T-helper 1 cell treated with Interleukin-12 subunit alpha and Interleukin-12 subunit beta and Interleukin-4 antibody, amounts not matched to agents 30 μg/mL and 1 μg/mL, for 36 hours (primary cell): Measurements from ENCODE around the gene CYRIA.

Experiments
- H3K27ac Mint-ChIP-seq: one replicate; pipeline ENCODE4 v1.8.0; 2021; ENCODE audit warnings: mild to moderate bottlenecking, mixed read lengths
- H3K27me3 Mint-ChIP-seq: one replicate; pipeline ENCODE4 v1.8.0; 2021; ENCODE audit warnings: low read depth, mixed read lengths
- H3K36me3 Mint-ChIP-seq: one replicate; pipeline ENCODE4 v1.8.0; 2021; ENCODE audit warnings: low read depth, mixed read lengths
- H3K4me1 Mint-ChIP-seq: one replicate; pipeline ENCODE4 v1.8.0; 2021; ENCODE audit warnings: low read depth, mixed read lengths
- H3K4me3 Mint-ChIP-seq: one replicate; pipeline ENCODE4 v1.8.0; 2021; ENCODE audit warnings: mild to moderate bottlenecking, moderate library complexity, mixed read lengths
- H3K9me3 Mint-ChIP-seq: one replicate; pipeline ENCODE4 v1.8.0; 2021; ENCODE audit warnings: mixed read lengths

The CYRIA gene

DNA sequence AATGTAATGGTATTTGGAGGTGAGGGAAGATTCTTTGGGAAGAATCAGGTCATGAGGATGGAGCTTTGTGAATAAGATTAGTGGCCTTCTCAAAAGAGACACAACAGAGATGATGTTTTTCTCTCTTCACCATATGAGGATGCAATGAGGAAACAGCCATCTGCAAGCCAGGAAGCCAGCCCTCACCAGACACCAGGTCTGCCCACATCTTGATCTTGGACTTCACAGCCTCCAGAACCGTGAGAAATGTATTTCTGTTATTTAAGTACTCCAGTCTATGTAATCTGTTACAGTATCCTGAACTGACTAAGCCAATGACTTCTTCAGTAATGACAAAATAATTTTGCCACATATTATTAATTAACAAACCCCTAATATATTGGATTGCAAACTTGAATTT, 28.3 kb downstream of the CYRIA start:
- Mint-ChIP-seq H3K27ac (no peak overlapping the region), H3K4me1 (peaks cover 23% of the 10 kb centered on the region), H3K9me3 (peaks cover 10% of the 10 kb centered on the region), H3K27me3 (peaks cover 5% of the 10 kb centered on the region), H3K4me3 (no peak overlapping the region), H3K36me3 (peaks cover 6% of the 10 kb centered on the region)

DNA sequence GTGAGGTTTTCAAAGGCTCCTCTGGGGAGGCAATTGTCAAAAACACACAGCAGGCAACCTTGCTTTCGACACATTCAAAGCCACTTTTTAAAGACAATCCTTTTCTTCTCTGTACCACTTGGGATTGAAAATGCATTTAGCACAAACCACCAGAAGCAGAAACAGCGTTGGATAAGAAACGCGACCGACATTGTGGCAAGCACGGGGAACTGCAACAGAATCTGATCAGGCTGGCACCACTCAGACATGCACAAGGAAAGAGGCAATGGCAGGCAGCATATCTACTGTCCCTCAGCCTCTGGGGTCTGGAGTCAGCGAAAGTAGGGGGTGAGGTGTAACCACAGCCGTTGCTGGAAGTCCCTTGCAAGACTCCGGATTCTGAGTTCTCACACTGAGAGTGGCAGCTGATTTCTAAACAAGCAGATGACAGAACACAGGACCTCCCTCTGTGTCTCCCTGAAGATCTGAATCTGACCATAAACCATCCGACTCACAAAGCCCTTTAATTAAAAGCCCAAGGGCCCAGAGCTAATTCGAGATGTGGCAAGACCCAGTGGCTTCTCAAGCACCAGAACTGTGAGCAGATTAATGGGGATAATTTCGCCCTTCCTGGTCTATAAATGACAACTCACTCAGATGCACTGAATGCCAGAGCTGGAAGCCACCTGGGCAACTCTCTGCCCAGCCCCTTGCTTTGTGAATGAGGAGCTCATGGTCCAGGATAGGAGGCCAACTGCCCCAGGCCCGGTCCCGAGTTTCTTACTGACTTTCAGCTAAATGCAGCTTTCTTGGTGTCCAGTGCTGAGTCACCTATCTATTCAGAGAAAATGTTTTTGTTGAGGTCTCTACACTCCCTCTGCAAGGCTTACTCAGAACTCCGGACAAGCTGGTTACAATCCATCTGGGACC, 29.6 kb downstream of the CYRIA start:
- Mint-ChIP-seq H3K36me3 (peaks cover 6% of the 10 kb centered on the region), H3K4me1 (peaks cover 23% of the 10 kb centered on the region), H3K27me3 (peaks cover 5% of the 10 kb centered on the region), H3K4me3 (no peak overlapping the region), H3K9me3 (peaks cover 10% of the 10 kb centered on the region), H3K27ac (no peak overlapping the region)

DNA sequence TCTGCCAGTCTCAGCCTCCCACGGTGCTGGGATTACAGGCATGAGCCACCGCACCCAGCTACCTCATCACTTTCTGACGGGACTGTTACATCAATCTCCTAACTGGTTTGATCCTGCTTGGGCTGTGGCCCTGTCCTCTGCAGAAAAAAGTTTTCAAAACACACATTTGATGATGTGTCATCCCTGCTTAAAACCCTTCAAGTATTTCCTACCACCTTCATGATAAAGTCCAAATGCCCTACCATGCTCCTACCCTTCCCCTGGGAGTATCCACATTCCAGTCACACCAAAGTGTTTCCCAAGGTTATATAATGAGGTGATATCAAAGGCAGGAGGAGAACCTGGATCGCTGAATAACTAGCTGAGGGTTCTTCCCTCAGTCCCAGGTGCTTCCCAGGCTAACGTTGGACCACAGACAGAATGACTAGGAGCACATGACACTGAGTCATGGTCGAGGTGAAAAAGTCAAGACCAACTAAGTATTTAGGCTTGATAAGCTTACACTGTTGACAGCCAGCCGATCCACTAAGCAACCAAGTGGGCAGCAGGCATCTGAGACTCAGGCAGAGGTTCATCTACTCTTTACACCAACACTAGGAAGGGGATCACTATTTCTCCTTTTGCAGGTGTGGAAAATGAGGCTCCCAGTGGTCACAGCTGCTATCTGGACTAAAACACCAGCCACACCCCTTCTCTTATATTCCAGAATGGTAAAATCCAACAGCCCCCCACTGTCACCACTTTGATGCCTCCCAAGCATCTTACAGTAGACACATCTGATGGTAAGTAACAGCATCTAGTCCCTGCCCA, 31.8 kb downstream of the CYRIA start:
- H3K27ac Mint-ChIP-seq, result no peak overlapping the region
- H3K27me3 Mint-ChIP-seq, result peaks cover 5% of the 10 kb centered on the region
- H3K9me3 Mint-ChIP-seq, result peaks cover 10% of the 10 kb centered on the region
- no peak overlapping the region for H3K4me3 Mint-ChIP-seq
- peaks cover 6% of the 10 kb centered on the region for H3K36me3 Mint-ChIP-seq
- peaks cover 16% of the 10 kb centered on the region for H3K4me1 Mint-ChIP-seq

DNA sequence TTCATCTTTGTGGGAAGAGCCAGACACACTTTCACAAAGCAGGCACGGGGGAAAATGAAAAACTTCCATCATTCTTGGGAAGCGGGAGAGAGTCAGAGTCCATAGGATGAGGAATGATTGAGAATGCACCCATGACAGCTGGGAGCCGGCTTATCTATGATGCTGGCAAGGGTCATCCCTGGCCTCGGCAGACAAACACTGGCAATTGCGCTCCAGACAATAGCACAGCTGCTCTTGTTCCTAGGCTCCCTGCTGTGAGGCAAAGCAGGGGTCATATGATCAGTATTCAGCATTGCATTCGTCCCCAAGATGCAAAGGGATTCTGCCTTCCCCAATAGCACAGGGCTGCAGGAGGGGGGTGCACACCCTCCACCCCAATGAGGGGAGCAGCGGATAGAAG, 33.0 kb downstream of the CYRIA start:
- Mint-ChIP-seq H3K9me3 (peaks cover 5% of the 10 kb centered on the region), H3K4me3 (no peak overlapping the region), H3K27me3 (peaks cover 5% of the 10 kb centered on the region), H3K4me1 (peaks cover 6% of the 10 kb centered on the region), H3K36me3 (peaks cover 2% of the 10 kb centered on the region), H3K27ac (no peak overlapping the region)

DNA sequence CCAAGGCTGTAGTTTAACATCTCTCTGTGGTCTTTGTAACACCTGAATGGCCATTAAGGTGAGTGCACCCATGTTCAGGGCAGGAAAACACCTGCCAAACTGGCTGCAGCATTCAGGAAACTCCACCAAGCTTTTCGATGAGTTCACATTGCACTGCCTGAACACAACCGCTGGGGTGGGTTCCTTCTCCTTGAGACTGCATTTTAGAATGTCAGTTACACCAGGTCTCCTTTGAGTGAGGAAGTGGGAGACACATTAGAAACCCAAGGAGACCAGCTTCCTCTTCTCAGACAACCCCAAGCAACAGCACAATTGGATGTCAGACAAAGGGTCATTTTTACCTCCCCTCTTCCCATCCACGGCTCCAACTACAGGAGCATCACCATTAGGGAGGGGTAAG, 35.2 kb downstream of the CYRIA start:
- H3K4me1 Mint-ChIP-seq, result peaks cover 4% of the 10 kb centered on the region
- H3K27me3 Mint-ChIP-seq, result peaks cover 5% of the 10 kb centered on the region
- H3K4me3 Mint-ChIP-seq, result no peak overlapping the region
- no peaks in the 10 kb centered on the region for H3K36me3 Mint-ChIP-seq
- H3K27ac Mint-ChIP-seq, result no peak overlapping the region
- H3K9me3 Mint-ChIP-seq, result no peaks in the 10 kb centered on the region

DNA sequence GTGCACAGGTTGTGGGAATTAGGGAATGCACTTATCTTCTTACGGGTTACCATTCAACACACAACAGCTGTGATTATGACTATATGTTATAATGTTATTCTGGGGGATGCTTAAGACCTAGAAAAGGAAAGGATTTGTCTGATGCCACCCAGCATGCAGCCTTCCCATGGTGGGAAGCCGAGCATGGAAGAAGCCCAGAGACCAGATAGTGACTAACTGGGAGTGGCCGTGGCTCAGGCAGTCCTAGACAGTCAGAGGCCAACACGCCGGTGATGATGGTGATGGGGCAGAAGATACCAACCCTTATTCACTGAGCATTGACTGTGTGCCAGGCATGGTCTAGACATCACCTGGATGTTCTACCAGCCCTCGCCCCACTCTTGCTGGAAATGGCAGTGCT, 35.9 kb downstream of the CYRIA start:
- H3K4me1 Mint-ChIP-seq, result peaks cover 9% of the 10 kb centered on the region
- no peaks in the 10 kb centered on the region for H3K36me3 Mint-ChIP-seq
- H3K9me3 Mint-ChIP-seq, result no peaks in the 10 kb centered on the region
- H3K27me3 Mint-ChIP-seq, result peaks cover 5% of the 10 kb centered on the region
- no peak overlapping the region for H3K27ac Mint-ChIP-seq
- H3K4me3 Mint-ChIP-seq, result no peak overlapping the region

DNA sequence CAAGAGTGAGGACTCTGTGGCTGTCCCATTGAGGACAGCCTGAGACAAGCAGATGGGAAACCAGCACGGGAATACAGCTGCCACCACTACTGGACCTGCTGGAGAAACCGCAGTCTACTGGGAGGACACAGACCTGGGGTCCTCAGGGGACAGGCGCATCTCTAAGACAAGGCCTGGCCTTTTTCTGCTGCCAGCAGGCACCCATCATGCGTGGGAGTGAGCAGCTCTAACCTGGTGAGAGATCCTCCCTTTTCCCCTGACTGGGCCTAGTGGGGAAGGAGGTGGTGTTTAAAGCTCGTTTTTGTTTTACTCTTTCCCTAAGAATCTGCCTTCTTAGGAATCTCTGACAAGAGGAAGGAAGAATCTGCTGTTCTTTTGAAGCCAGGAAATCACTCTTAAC, 36.6 kb downstream of the CYRIA start:
- no peak overlapping the region for H3K27ac Mint-ChIP-seq

DNA sequence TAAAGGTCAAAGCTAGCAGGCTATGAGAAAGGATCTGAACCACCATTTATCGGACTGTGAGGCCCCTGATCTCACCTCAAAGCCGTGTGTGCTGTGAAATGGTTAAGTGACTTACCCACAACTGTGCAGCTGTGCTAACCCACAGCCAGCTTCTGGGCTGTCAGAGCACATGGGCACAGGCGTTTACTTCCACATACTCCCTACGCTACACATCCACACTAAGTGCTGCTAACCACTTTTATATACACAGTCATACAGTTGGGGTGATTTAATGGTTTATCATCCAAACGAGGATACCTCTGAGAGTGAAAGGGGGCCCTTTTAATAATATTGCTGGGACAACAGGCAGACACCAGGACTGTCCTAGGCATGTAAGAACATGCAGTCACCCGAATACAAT, 37.3 kb downstream of the CYRIA start:
- Mint-ChIP-seq H3K27ac (no peak overlapping the region), H3K4me1 (peaks cover 19% of the 10 kb centered on the region), H3K36me3 (no peaks in the 10 kb centered on the region), H3K27me3 (no peaks in the 10 kb centered on the region), H3K4me3 (no peak overlapping the region), H3K9me3 (no peaks in the 10 kb centered on the region)

More for the DNA sequence above, 36.6 kb downstream of the CYRIA start:
- Mint-ChIP-seq H3K4me1 (peaks cover 12% of the 10 kb centered on the region), H3K27me3 (no peaks in the 10 kb centered on the region), H3K9me3 (no peaks in the 10 kb centered on the region), H3K4me3 (no peak overlapping the region), H3K36me3 (no peaks in the 10 kb centered on the region)

DNA sequence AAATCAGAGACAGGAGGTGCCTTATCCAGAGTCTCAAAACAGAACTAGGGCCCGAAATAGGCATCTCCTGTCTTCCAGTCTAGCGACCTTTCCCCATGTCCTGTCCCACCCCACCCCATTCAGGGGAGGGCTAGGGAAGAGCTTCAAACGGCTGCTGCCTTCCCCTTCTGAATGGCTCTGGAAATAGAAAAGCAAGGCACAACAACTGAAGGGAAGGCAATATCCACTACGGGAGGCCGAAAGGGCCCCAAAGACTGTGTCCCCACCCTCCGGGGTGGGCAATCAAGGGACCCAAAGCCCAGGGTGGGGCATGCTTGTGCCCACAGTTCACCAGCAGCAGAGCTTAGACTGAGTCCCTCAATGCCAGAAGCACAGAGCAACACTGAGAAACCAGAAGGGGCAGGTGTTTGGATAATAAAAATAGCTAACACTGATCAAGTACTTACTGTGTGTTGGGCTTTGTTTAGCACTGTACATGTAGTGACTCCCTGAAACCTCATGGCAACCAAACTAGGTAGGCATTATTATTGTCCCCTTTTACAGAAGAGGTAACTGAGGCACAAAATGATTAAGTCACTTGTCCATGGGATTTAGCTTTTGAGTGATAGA, 38.5 kb downstream of the CYRIA start:
- Mint-ChIP-seq H3K4me1 (peaks cover 32% of the 10 kb centered on the region), H3K27me3 (no peaks in the 10 kb centered on the region), H3K36me3 (no peaks in the 10 kb centered on the region), H3K9me3 (no peaks in the 10 kb centered on the region), H3K27ac (no peak overlapping the region), H3K4me3 (no peak overlapping the region)

DNA sequence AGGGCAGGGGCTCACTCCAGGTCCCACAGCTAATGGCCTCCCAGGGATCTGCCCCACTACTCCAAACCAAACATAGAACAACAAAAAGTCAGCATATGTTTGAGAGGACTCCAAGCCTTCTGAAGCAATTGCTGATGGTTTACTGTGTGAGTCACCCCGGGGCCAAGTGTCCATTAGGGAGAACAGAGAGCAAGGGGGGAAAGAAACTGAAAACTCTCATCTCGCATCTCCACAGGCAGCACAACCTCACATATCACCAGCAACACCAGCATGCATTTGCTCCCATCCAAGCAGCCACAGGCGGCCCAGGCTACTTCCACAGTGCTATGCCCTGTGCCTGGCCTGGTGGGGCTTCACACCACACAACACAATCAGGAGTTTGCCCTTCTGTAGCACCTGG, 39.1 kb downstream of the CYRIA start:
- H3K36me3 Mint-ChIP-seq, result no peaks in the 10 kb centered on the region
- H3K4me1 Mint-ChIP-seq, result peaks cover 37% of the 10 kb centered on the region
- H3K27ac Mint-ChIP-seq, result no peak overlapping the region
- no peak overlapping the region for H3K4me3 Mint-ChIP-seq
- no peaks in the 10 kb centered on the region for H3K27me3 Mint-ChIP-seq
- H3K9me3 Mint-ChIP-seq, result no peaks in the 10 kb centered on the region

DNA sequence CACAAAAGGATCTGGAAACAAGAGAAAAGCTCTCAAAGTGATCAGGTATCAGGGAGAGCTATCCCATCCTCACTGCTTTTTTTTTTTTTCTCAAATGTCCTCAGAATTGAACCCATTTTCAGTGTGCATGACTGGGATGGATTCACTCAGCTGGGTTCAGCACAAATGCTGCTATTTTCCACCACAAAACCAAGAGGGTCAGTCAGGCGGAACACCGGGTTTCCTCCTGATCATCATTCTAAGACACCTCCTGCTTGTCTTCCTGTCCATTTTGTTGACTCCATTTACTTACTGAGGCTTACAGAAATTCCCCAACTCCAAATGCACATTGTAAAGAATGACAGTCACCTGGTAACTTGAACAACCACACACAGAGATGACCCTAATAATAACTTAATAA, 39.9 kb downstream of the CYRIA start:
- Mint-ChIP-seq H3K36me3 (no peaks in the 10 kb centered on the region), H3K9me3 (no peaks in the 10 kb centered on the region), H3K27ac (no peak overlapping the region), H3K4me3 (no peak overlapping the region), H3K4me1 (peaks cover 37% of the 10 kb centered on the region), H3K27me3 (no peaks in the 10 kb centered on the region)

DNA sequence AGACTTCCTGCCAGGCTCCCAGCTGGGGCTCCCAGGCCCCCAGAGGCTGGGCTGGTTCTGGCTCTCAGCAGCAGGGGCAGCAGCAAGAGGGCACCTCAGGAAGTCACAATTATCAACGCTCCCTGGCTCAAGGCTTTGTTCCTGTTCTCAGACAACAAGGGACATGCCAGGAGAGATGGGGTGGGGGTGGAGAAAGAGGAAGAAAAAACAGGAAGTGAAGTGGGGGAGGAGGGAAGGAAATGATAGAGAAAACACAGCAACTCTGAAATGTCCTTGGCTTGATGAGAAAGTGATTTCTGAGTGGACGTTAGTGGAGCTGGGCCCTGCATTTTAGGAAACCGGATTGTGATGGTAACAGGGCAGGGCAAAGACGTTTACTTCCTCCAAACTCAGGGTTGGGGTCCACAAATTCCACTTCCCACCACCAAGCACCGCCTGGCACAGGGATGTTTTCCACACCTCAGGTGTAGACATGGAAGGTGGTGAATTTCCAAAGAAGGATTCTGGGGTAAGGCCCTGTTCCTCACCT, 40.4 kb downstream of the CYRIA start:
- no peaks in the 10 kb centered on the region for H3K36me3 Mint-ChIP-seq
- H3K4me1 Mint-ChIP-seq, result peaks cover 37% of the 10 kb centered on the region
- H3K27me3 Mint-ChIP-seq, result no peaks in the 10 kb centered on the region
- no peak overlapping the region for H3K4me3 Mint-ChIP-seq
- H3K27ac Mint-ChIP-seq, result peak overlapping the region; percentile 61
- no peaks in the 10 kb centered on the region for H3K9me3 Mint-ChIP-seq

DNA sequence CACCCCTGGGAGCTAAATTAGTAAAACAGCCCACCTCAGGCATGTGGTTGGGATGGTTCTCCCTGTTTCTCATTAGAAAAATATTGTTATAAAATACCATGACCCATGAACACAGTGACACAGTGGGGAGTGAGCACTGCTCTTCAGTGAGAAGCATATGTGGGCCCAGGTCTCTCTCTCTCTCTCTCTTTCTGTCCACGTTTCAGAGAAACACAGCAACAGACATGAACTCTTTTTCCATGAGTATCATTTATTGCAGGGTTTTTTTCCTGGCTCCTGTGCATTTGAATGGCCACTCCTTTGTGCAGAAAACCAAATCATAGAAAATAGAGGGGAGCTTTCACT, 41.2 kb downstream of the CYRIA start:
- H3K9me3 Mint-ChIP-seq, result no peaks in the 10 kb centered on the region
- H3K27me3 Mint-ChIP-seq, result no peaks in the 10 kb centered on the region
- H3K4me1 Mint-ChIP-seq, result peaks cover 37% of the 10 kb centered on the region
- H3K36me3 Mint-ChIP-seq, result no peaks in the 10 kb centered on the region
- H3K4me3 Mint-ChIP-seq, result no peak overlapping the region
- H3K27ac Mint-ChIP-seq, result no peak overlapping the region

DNA sequence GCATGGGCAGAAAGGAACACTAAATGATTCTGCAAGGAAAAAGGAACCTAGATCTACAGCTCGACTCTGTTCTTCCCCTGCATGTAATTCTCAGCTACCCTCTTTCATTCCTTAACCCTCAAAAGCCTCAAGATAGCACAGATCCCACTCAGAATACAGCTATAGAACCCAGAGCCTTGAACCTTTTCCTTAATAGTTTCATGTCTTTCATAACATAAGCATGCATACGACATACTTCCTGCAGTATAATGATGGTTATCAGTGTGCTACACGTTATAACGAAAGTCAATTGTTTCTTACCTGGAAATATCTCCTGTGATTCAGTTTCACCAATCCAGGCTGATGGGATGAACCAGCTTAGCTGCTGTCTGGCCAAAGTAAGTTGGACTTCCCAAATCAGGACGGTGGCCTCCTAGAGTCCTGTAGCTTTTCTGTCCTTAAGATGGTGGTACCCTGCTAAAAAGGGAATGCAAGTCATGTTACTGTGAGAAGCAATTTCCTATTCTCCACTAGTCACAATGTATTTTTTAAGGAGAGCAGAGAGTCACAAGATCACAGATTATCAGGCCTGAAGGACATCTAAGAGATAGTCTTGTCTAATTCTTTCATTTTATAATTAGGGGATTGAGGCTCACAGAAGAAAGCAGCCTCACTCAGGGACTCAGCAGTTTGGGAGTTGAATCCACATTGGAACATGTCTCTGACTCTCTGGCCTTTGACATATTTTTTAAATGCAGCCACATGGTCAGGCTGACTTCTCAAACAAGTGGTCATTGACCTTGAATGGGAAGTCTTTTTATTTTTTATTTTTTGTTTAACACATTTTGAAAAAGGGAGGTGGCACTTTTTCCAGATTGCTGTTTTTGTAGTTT, 41.8 kb downstream of the CYRIA start:
- Mint-ChIP-seq H3K27me3 (no peaks in the 10 kb centered on the region), H3K4me3 (no peak overlapping the region), H3K27ac (peak overlapping the region; percentile 33), H3K9me3 (no peaks in the 10 kb centered on the region), H3K4me1 (peaks cover 37% of the 10 kb centered on the region), H3K36me3 (no peaks in the 10 kb centered on the region)
